ENCODE data around the gene NEUROD4. TPM values are rescaled to one million over a fixed set of nuclear protein-coding genes. Genes with fewer than 3 reads are reported as not detected.

Gene NEUROD4
- total and polyA plus RNA-seq, 5 experiments from 2014 or later = not detected

DNA sequence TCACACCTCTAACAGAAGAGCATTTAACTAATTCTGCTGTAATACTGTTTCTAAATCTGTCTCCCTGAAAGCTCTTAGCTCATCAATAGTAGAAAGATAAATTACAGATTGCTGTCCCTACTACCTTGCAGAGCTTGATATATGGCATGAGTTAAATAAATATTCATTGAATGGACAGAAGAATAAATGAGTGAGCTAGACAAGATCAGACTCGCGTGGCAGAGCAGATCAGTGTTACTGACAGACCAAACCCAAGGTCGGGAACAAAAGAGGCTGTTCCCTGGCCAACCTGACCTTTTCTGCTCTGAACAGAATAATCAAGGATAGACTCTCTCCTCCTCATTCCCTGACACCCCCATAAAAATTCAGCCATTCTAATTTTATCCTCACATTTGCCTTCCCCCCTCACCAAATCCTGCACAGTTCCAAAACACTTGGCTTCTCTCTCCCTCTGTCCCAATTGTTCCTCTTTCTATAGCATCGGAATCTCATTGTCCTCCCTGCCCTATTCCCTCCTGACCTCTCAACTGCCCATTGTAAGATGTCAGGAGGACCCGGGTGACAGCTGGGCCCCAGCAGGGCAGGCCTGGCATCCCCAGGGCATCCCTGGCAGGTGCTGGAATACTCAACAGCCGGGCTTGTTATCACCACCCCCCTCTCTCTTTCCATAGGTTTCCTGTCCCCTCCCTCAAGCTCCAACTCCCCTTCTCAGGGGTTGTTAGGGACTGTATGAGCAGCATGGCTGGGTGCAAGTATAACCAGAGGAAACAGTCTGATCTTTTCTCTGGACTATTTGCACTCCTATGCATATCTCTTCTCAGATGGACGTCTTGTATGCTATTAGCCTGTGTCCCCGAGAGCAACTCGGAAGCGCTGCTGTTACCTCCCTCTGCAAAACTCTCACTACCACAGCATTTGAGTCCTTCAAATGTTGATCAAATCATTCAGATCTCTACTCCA, 19.9 kb downstream of the NEUROD4 start:
- no peak overlapping the region for H3K4me3 Mint-ChIP-seq
- peak overlapping the region in 7 of 10 donors; percentile 32 to 73 (median 65) for H3K27ac Mint-ChIP-seq

DNA sequence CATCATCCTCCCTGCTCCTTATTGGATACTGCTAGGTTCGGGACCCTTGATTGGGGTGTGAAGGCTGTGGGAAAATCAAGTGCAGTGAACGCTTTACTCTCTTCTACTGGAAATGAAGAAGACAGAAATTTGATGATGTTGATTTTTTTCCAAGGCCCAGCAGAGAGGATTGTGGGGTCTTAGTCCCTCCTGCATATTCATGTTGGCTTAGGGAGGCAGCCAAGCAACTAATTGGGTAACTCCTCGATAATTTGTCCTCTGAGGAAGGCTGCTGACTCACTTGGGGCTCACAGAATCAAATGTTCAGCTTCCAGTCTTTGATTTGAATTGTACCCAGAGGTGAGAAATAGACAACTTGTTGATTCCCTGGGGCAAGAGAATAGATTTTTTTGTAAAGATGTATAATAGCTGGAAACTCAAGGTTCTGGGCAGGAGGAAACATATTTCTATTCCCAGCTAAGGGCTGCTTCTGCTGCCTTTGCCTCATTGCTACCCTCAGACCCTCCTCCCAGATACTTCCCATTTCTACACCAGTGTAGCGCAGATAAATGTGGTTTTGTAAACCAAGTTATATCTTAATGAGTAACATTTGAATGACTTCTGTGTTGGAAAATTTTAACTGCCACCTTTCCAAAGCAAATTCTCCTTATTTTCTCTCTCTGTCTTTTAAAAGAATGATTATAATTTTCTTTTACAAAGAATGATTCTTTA, 21.7 kb downstream of the NEUROD4 start:
- no peak overlapping the region for H3K4me3 Mint-ChIP-seq
- no peaks in the 10 kb centered on the region for H3K9me3 Mint-ChIP-seq
- no peak overlapping the region for H3K27ac Mint-ChIP-seq
- H3K27me3 Mint-ChIP-seq = peaks cover 0 to 3% (median 0%) of the 10 kb centered on the region in 5 donors
- DNase-seq = no peak
- H3K36me3 Mint-ChIP-seq = no peaks in the 10 kb centered on the region
- ATAC-seq = no peak
- POLR2A ChIA-PET = no interaction called here
- peaks cover 28 to 51% (median 36%) of the 10 kb centered on the region in 4 donors for H3K4me1 Mint-ChIP-seq

More for the DNA sequence above, 19.9 kb downstream of the NEUROD4 start:
- peaks cover 0 to 3% (median 0%) of the 10 kb centered on the region in 5 donors for H3K27me3 Mint-ChIP-seq
- no peaks in the 10 kb centered on the region for H3K36me3 Mint-ChIP-seq
- peaks cover 40 to 69% (median 54%) of the 10 kb centered on the region in 4 donors for H3K4me1 Mint-ChIP-seq
- DNase-seq (no peak), ATAC-seq (no peak)
- POLR2A ChIA-PET = no interaction called here
- H3K9me3 Mint-ChIP-seq = peaks cover 0 to 2% (median 0%) of the 10 kb centered on the region in 9 donors

DNA sequence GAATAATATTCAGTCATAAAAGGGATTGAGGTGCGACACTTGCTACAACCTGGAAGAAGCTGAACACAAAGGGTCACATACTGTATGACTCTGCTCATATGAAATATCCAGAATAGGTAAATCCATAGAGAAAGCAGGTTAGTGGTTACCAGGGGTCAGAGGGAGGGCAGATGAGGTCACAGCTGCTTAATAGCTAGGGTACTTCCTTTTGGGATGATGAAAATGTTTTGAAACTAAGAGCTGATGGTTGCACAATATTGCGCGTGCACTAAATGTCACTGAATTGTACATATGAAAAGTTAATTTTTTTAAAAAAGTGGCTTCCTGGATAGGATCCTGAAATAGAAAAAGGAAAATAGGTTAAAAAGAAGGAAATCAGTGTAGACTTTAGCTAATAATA, 23.8 kb downstream of the NEUROD4 start:
- DNase-seq (no peak), ATAC-seq (no peak)
- H3K9me3 Mint-ChIP-seq = no peaks in the 10 kb centered on the region
- peaks cover 0 to 3% (median 0%) of the 10 kb centered on the region in 5 donors for H3K27me3 Mint-ChIP-seq
- POLR2A ChIA-PET = interaction anchor here (0.5 kb wide), 1 partner anchor 11 kb away, joined by 5 read pairs; no protein-coding TSS in a partner anchor
- peak overlapping the region in 1 of 10 donors; percentile 20 for H3K4me3 Mint-ChIP-seq
- H3K27ac Mint-ChIP-seq = no peak overlapping the region
- peaks cover 17 to 31% (median 19%) of the 10 kb centered on the region in 4 donors for H3K4me1 Mint-ChIP-seq
- H3K36me3 Mint-ChIP-seq = no peaks in the 10 kb centered on the region

DNA sequence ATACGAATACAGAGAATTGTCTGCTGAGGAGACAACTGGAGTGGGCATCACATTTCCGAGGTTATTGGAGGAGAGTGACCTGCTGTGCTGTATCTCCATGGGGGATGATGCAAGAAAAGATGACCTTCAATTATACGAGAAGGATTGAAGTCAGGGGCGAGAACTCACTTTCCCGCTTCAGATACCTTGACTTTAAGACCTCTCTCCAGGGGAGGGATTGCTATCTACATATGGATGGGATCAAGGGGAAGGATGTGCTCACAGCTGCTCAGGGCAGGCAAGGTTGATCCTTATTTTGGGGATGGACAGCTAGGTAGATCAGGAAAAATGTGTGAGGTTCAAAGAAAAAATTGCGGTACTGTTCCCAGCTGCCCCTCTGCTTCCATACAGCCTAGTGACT, 24.4 kb downstream of the NEUROD4 start:
- ATAC-seq (no peak), DNase-seq (no peak)
- peaks cover 0 to 3% (median 0%) of the 10 kb centered on the region in 5 donors for H3K27me3 Mint-ChIP-seq
- H3K9me3 Mint-ChIP-seq = no peaks in the 10 kb centered on the region
- POLR2A ChIA-PET = interaction anchor here (0.5 kb wide), 1 partner anchor 10 kb away, joined by 5 read pairs; no protein-coding TSS in a partner anchor
- no peaks in the 10 kb centered on the region for H3K36me3 Mint-ChIP-seq
- no peak overlapping the region for H3K27ac Mint-ChIP-seq
- H3K4me3 Mint-ChIP-seq = no peak overlapping the region
- peaks cover 11 to 25% (median 16%) of the 10 kb centered on the region in 4 donors for H3K4me1 Mint-ChIP-seq

DNA sequence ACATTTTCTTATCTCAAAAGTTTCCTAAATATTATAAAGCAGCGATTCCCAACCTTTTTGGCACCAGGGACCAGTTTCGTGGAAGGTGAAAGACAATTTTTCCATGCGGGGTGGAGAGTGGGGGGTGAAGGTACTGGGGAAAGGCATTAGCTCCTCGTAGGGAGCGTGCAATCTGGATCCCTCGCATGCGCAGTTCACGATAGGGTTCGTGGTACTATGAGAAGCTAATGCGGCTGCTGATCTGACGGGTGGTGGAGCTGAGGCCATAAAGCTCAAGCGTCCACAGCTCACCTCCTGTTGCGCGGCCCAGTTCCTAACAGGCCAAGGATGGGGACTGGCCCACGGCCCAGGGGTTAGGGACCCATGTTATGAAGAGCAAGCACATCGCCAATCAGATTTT, 29.9 kb downstream of the NEUROD4 start:
- DNase-seq (no peak), ATAC-seq (no peak)
- Mint-ChIP-seq H3K27me3 (no peaks in the 10 kb centered on the region), H3K9me3 (no peaks in the 10 kb centered on the region), H3K27ac (peak overlapping the region in 1 of 10 donors; percentile 9), H3K4me1 (peaks cover 0 to 1% (median 0%) of the 10 kb centered on the region in 4 donors), H3K4me3 (no peak overlapping the region), H3K36me3 (no peaks in the 10 kb centered on the region)
- POLR2A ChIA-PET = interaction anchor here (0.8 kb wide), 1 partner anchor 12 kb away, joined by 5 read pairs; no protein-coding TSS in a partner anchor

DNA sequence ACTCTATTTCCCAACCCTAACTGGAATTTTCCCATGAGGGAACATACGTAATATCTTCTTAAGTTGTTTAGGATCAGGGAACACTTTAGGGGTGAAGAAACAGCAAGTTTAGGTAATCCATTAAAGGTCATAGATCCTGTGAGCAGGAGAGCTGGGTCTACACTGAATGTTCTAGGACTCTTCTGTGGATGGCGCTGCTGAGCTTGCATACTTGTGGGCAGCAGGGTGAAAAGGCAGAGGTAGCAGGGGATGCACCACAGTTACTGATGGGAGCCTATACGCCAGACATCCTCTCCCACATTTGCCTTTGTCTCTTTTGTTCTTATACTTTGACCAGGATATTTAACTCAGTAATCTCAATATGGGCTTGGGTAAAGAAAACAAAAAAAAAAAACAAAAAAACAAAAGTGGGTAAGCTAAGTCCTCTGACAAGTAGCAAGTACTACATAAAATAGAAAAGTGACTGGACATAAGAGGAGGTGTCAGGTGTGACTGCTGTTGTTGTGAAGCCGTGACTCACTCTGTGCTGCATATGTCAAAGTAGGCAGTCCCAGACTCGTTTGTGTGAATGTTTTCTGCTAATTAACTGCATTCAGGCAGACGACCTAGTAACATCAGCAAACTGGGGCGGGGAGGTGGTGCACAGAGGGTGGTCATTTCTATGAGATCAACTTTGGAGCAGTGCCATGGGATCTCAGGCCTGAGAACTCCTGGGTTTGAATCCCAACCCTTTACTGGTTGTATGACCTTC, 31.6 kb downstream of the NEUROD4 start:
- Mint-ChIP-seq H3K9me3 (no peaks in the 10 kb centered on the region), H3K4me3 (no peak overlapping the region), H3K27me3 (no peaks in the 10 kb centered on the region), H3K36me3 (no peaks in the 10 kb centered on the region), H3K4me1 (no peaks in the 10 kb centered on the region), H3K27ac (peak overlapping the region in 2 of 10 donors; percentile 25 to 69)
- DNase-seq (no peak), ATAC-seq (no peak)
- POLR2A ChIA-PET = no interaction called here

DNA sequence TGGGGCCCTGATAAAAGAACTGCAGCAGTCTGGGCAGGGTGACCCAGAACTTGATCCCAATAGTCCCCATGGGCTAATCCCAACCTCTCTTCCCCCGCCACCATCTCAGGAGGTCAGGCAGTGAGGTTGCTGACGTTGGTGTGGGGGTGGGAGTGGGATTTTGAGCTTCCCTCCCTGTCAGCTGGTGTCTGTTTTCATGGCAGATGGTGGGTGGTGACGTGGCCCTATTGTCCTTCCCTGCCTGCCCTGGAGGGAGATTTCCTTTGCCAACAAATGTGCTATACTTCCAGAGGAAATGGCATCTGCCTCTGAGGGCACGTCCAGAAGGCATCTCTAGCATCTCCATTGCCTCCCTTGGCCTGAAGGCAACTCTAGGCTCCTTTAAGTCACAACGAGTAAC, 37.7 kb downstream of the NEUROD4 start:
- Mint-ChIP-seq H3K4me3 (no peak overlapping the region), H3K27me3 (peaks cover 0 to 2% (median 0%) of the 10 kb centered on the region in 5 donors), H3K27ac (no peak overlapping the region), H3K9me3 (no peaks in the 10 kb centered on the region), H3K4me1 (peaks cover 0 to 3% (median 0%) of the 10 kb centered on the region in 4 donors), H3K36me3 (no peaks in the 10 kb centered on the region)
- no peak for DNase-seq
- ATAC-seq = no peak
- POLR2A ChIA-PET = no interaction called here

DNA sequence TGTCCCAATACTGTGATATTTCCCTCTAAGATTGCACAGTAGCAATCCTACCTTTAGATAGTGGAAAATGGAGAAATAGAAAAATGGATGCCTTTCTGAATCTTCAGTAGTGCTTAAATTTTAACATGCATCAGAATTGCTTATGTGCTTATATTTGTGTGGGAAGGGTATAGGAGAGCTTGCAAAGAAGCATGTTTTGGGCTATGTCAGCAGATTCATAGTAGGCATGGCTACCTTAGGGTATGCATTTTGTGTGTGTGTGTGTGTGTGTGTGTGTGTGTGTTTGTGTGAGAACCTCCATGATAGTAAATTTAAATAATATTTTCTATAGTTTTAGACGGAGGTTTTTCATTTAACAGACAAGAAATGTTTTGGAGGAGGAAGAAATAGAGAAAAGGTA, 38.3 kb downstream of the NEUROD4 start:
- H3K36me3 Mint-ChIP-seq = no peaks in the 10 kb centered on the region
- POLR2A ChIA-PET = no interaction called here
- H3K4me3 Mint-ChIP-seq = no peak overlapping the region
- H3K4me1 Mint-ChIP-seq = peaks cover 0 to 3% (median 0%) of the 10 kb centered on the region in 4 donors
- peaks cover 0 to 2% (median 0%) of the 10 kb centered on the region in 5 donors for H3K27me3 Mint-ChIP-seq
- DNase-seq (no peak), ATAC-seq (no peak)
- no peak overlapping the region for H3K27ac Mint-ChIP-seq
- no peaks in the 10 kb centered on the region for H3K9me3 Mint-ChIP-seq

DNA sequence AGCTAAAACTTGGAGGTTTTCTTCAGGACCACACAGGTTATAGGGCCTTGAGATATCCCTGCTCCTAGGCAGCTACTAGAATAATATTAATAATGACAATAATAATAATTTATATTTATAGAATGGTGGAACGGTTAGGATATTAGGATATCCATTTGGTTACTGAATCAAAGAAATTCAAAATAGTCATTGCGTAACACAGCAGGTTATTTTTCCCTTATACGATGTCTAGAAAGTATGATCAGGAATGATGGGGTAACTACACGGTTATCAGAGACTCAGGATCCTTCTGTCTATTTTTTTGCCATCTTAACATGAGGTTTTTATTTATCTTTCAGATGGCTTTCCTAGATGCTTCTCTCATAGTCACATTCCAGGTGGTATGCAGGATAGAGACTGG, 39.0 kb downstream of the NEUROD4 start:
- no peaks in the 10 kb centered on the region for H3K36me3 Mint-ChIP-seq
- no peak overlapping the region for H3K27ac Mint-ChIP-seq
- peaks cover 0 to 5% (median 0%) of the 10 kb centered on the region in 5 donors for H3K27me3 Mint-ChIP-seq
- POLR2A ChIA-PET = no interaction called here
- ATAC-seq (no peak), DNase-seq (no peak)
- peaks cover 0 to 3% (median 0%) of the 10 kb centered on the region in 4 donors for H3K4me1 Mint-ChIP-seq
- H3K4me3 Mint-ChIP-seq = no peak overlapping the region
- no peaks in the 10 kb centered on the region for H3K9me3 Mint-ChIP-seq

DNA sequence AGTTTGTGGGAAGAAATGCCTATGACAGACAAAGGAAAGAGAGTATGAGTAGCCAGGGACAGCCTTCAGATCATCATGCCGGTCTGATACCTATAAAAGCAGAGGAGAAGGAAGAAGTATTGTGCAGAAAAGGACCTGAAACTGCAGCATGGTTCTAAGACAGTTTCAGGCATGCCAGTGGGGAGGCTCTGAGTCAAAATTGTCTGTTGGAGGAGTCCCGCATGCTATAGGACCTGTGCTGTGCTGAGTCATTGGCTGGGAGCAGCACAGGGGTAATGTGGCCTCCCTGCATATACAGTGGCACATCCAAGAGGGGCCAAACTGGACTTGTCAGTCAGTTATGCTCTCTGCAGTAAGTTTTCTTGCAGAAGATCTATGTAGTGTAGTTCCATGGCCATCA, 40.7 kb downstream of the NEUROD4 start:
- Mint-ChIP-seq H3K4me3 (no peak overlapping the region), H3K36me3 (no peaks in the 10 kb centered on the region), H3K27me3 (peaks cover 0 to 6% (median 3%) of the 10 kb centered on the region in 5 donors), H3K27ac (no peak overlapping the region), H3K9me3 (no peaks in the 10 kb centered on the region), H3K4me1 (peaks cover 0 to 3% (median 0%) of the 10 kb centered on the region in 4 donors)
- POLR2A ChIA-PET = no interaction called here
- no peak for ATAC-seq
- DNase-seq = no peak

DNA sequence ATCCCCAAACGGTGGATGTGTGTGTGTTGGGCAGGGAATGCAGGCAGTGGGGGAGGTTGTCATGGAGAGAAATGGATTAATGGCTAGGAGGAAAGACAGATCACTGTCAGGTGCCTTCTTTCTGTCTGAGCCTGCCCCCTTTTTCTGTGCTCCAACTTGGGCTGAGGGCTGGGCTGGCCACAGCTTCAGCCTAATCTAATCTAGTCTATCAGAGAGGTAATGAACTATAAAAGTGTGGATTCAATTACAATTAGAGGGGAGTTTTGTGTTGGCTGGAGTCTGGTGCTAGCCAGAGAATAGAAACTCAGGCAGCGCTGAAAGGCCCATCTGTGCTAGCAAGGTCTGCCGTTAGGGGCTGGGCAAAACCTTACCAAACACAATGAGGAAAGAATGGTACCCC, 41.2 kb downstream of the NEUROD4 start:
- no peak for ATAC-seq
- DNase-seq = no peak
- no peaks in the 10 kb centered on the region for H3K9me3 Mint-ChIP-seq
- H3K36me3 Mint-ChIP-seq = no peaks in the 10 kb centered on the region
- peaks cover 0 to 3% (median 0%) of the 10 kb centered on the region in 4 donors for H3K4me1 Mint-ChIP-seq
- H3K27me3 Mint-ChIP-seq = peaks cover 0 to 6% (median 3%) of the 10 kb centered on the region in 5 donors
- H3K4me3 Mint-ChIP-seq = no peak overlapping the region
- POLR2A ChIA-PET = no interaction called here
- H3K27ac Mint-ChIP-seq = no peak overlapping the region

DNA sequence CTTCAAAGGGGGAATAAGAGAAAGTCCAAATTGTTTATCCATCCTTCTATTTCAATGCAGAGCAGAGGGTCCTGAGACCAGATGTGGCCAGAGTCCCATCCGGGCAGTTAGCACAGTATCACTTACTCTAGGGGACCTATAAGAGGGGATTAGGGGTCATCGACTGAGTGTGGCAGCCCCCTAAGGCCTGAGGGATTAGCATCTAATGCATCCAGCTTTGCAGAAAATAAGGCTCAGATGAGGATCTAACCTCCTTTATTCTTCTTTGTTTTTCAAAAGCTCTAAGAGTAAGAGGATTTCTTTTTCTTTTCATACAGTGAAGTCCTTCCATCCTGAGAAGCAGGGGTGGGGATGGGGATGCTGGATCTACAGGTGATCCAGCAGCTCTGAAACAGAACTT, 43.5 kb downstream of the NEUROD4 start:
- ATAC-seq (no peak), DNase-seq (no peak)
- peaks cover 0 to 6% (median 3%) of the 10 kb centered on the region in 5 donors for H3K27me3 Mint-ChIP-seq
- H3K27ac Mint-ChIP-seq = no peak overlapping the region
- H3K4me3 Mint-ChIP-seq = no peak overlapping the region
- H3K36me3 Mint-ChIP-seq = no peaks in the 10 kb centered on the region
- H3K9me3 Mint-ChIP-seq = no peaks in the 10 kb centered on the region
- POLR2A ChIA-PET = no interaction called here
- peaks cover 0 to 3% (median 0%) of the 10 kb centered on the region in 4 donors for H3K4me1 Mint-ChIP-seq

Measured in naive thymus-derived CD8-positive, alpha-beta T cell (primary cell).